ENCODE measurements around the gene ZNF660. TPM values are rescaled to one million over a fixed set of nuclear protein-coding genes. Genes with fewer than 3 reads are reported as not detected.
A peak's percentile ranks its signal among the peaks of the same experiment; 100 is the strongest.

The ZNF660 gene
- total and polyA plus RNA-seq, 9 of the 15 experiments (the other 6 are each of a cell fraction or from before 2014, with no cell fraction given): 0.06 to 0.65 (median 0.17) TPM

GRCh38 chr3:44648564-44649229, 63.9 kb downstream of the ZNF660 start, which contains the start of gene ZNF35 (continued):
- TF ChIP-seq ZBTB43 (CRISPR knock-in tag; IDR thresholded peaks at IDR 0.05) (0 out of 2 replicates have a peak, but pooled peaks have one; percentile 39), SP2 (IDR thresholded peaks at IDR 0.05; ENCODE audit: extremely low read depth, low read depth, low read length, poor library complexity, severe bottlenecking) (peak; percentile 98), ZFP36 (IDR thresholded peaks at IDR 0.05; ENCODE audit: low read depth, low read length, partially characterized antibody) (no peak), HNRNPLL (IDR thresholded peaks at IDR 0.05; ENCODE audit: low read depth, low read length, poor library complexity, severe bottlenecking) (no peak), ZSCAN29 (IDR thresholded peaks at IDR 0.05) (no peak), LEF1 (IDR thresholded peaks at IDR 0.05) (no peak), OTX1 (CRISPR knock-in tag; IDR thresholded peaks at IDR 0.05) (peak; percentile 80; the same call in 1 of the 2 replicates), MLX (CRISPR knock-in tag; conservative IDR thresholded peaks at IDR 0.05) (no peak), NR2C2 (CRISPR knock-in tag; IDR thresholded peaks at IDR 0.05) (0 out of 2 replicates have a peak, but pooled peaks have one; percentile 62), NR2C2 (tag; IDR thresholded peaks at IDR 0.05) (peak; percentile 75), SFPQ (IDR thresholded peaks at IDR 0.05; ENCODE audit: low read depth, low read length) (no peak), KHSRP (IDR thresholded peaks at IDR 0.05) (no peak), NKRF (IDR thresholded peaks at IDR 0.05; ENCODE audit: borderline replicate concordance) (peak; percentile 83), THRB (CRISPR knock-in tag; conservative IDR thresholded peaks at IDR 0.05) (0 out of 2 replicates have a peak, but pooled peaks have one; percentile 19), ZNF23 (CRISPR knock-in tag; IDR thresholded peaks at IDR 0.05) (no peak), RBFOX2 (IDR thresholded peaks at IDR 0.05; ENCODE audit: low read depth, low read length) (peak; percentile 90)
